ENCODE measurements around the gene TGFBR2. TPM values are rescaled to one million over a fixed set of nuclear protein-coding genes. Genes with fewer than 3 reads are reported as not detected.

Gene TGFBR2
- total RNA-seq, 1 donor from 2014 or later, result 144 TPM

GRCh38 chr3:30577788-30578187 is 28.6 kb upstream of the TGFBR2 start:
- no peak overlapping the region for H3K4me3 ChIP-seq
- TF ChIP-seq CTCF (IDR thresholded peaks at IDR 0.05; ENCODE audit: borderline replicate concordance), result no peak
- H3K36me3 ChIP-seq, result no peaks in the 10 kb centered on the region
- H3K4me1 ChIP-seq, result peaks cover 18% of the 10 kb centered on the region
- H3K27me3 ChIP-seq (ENCODE audit: low read depth), result no peaks in the 10 kb centered on the region
- no peak for DNase-seq
- intact Hi-C loops (cut with micrococcal nuclease), result no loop called here
- H3K9me3 ChIP-seq (replicated peaks), result peaks cover 5% of the 10 kb centered on the region
- H3K27ac ChIP-seq (replicated peaks), result peak overlapping the region; percentile 51

- Histone ChIP-seq H3K4me3 (no peak overlapping the region), H3K27ac (replicated peaks) (no peak overlapping the region), H3K27me3 (ENCODE audit: low read depth) (no peaks in the 10 kb centered on the region), H3K9me3 (replicated peaks) (no peaks in the 10 kb centered on the region), H3K4me1 (peaks cover 18% of the 10 kb centered on the region), H3K36me3 (no peaks in the 10 kb centered on the region)
- TF ChIP-seq CTCF (IDR thresholded peaks at IDR 0.05; ENCODE audit: borderline replicate concordance), result no peak
- no peak for DNase-seq
- intact Hi-C loops (cut with micrococcal nuclease), result no loop called here
These were observed 27.9 kb upstream of the TGFBR2 start for GRCh38 chr3:30578479-30578878.

GRCh38 chr3:30578986-30579579 is 27.3 kb upstream of the TGFBR2 start:
- Histone ChIP-seq H3K4me1 (peaks cover 18% of the 10 kb centered on the region), H3K4me3 (no peak overlapping the region), H3K27ac (replicated peaks) (no peak overlapping the region), H3K9me3 (replicated peaks) (no peaks in the 10 kb centered on the region), H3K27me3 (ENCODE audit: low read depth) (no peaks in the 10 kb centered on the region), H3K36me3 (no peaks in the 10 kb centered on the region)
- no peak for DNase-seq
- intact Hi-C loops (cut with micrococcal nuclease), result no loop called here
- no peak for TF ChIP-seq CTCF (IDR thresholded peaks at IDR 0.05; ENCODE audit: borderline replicate concordance)

- no peaks in the 10 kb centered on the region for H3K9me3 ChIP-seq (replicated peaks)
- H3K4me1 ChIP-seq, result peaks cover 19% of the 10 kb centered on the region
- DNase-seq, result no peak
- H3K4me3 ChIP-seq, result no peak overlapping the region
- H3K27me3 ChIP-seq (ENCODE audit: low read depth), result no peaks in the 10 kb centered on the region
- no peaks in the 10 kb centered on the region for H3K36me3 ChIP-seq
- intact Hi-C loops (cut with micrococcal nuclease), result loop anchor here (10.0 kb wide), 1 partner anchor 66 kb away; no protein-coding TSS in a partner anchor
- no peak for TF ChIP-seq CTCF (IDR thresholded peaks at IDR 0.05; ENCODE audit: borderline replicate concordance)
- H3K27ac ChIP-seq (replicated peaks), result no peak overlapping the region
These were observed 25.3 kb upstream of the TGFBR2 start for GRCh38 chr3:30581067-30581585.

GRCh38 chr3:30581982-30582381 is 24.4 kb upstream of the TGFBR2 start:
- no peaks in the 10 kb centered on the region for H3K36me3 ChIP-seq
- no peak overlapping the region for H3K27ac ChIP-seq (replicated peaks)
- no peaks in the 10 kb centered on the region for H3K9me3 ChIP-seq (replicated peaks)
- TF ChIP-seq CTCF (IDR thresholded peaks at IDR 0.05; ENCODE audit: borderline replicate concordance), result no peak
- H3K4me1 ChIP-seq, result peaks cover 19% of the 10 kb centered on the region
- no peaks in the 10 kb centered on the region for H3K27me3 ChIP-seq (ENCODE audit: low read depth)
- no peak overlapping the region for H3K4me3 ChIP-seq
- intact Hi-C loops (cut with micrococcal nuclease), result loop anchor here (10.0 kb wide), 1 partner anchor 67 kb away; no protein-coding TSS in a partner anchor
- no peak for DNase-seq

Measured in left ventricle myocardium inferior (tissue), 1 donor.